Measurements from ENCODE around the gene CHRND.

Gene CHRND

DNA sequence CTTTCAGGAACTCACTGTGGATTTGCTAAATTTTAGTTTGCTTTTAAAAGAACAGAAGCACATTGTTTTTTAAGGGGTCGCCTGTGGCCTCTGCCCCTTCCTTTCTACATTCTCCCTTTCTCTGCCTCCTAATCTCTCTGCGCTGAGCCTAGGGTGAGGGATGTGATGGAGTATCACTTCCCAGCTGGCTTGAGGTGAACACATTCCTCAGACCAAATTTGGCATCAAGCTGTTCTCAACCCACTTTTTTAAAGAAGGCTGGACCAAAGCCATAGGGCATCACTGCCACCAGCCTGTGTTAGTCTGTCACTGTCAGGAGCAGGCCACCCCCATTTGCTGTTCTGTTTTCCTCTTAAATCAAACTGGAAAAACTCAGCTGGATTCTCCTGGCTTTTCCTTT is 51.9 kb downstream of the CHRND start:
- DNase-seq, result no peak

DNA sequence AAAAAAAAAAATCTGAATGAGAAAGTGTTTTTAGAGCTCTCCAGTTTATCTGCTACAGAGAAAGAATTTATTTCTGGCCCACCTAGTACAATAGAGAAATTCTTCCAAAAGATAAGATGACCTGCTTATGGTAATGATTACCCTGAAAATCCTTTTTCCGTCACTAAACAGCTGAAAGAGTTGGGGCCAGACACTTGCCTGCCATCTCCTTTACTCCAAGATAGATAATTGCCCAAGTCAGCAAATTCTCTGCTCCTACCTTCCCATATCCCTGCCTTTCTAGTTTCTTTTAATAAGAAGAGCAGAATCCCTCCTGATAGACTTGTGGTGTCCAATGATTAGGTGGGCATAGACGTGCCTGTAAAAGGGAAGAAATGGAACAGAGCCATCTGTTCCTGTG is 52.7 kb downstream of the CHRND start:
- DNase-seq, result no peak

DNA sequence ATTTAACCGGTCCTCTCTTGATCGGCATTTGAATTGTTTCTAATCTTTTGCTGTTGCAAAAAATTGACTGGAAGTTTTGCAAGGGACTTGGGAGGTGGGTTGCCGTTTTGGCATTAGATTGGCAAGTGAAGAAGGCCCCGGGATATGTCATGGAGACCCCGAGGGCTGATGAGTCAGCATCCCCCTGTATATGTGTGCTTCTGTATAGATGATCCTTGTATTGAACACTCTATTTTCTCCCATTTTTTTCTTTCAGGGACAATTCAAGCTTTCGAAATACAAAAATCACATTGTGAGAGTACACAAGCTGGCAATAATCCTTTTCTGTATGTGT is 54.7 kb downstream of the CHRND start:
- no peak for DNase-seq

DNA sequence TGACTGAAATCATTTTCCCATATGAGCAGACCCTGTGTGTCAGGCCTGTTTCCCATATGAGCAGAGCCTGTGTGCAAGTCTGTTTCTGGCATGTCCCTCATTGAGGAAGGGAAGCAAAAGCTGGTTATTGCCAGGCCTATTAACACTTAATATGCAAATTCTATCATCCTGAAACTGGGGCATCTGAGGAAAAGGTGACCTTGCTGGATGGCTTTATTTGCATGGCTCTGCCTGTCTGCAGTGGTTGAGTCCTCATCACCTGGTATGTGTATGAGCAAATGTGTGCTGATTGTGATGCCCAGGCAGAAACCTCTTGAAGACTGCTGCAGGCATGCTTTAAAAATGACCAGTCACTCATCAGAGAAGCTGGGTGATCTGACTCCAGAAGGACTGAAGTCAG is 55.8 kb downstream of the CHRND start:
- no peak for DNase-seq

DNA sequence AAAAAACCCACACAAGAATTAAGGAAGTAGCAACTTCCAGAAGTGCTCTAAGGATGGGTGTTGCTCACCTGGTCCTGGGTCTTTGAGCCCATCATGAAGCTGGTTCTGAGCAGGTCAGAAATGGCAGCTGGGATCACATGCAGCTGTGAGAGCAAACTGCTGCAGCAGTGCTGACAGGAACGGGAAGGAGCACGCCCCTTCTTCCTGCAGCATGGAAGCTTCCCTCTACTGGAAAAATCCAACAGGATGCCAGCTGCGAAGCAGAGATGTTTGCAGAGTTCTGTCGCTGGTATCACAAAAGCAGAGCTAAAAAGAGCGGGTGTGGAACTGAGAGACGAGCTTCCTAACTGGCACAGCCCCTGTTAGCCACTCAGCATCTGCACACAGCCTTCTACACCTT is 58.3 kb downstream of the CHRND start:
- no peak for DNase-seq
